Measurements from ENCODE around the gene MYO15B.

Gene MYO15B

GRCh38 chr17:75558666-75559530 is 28.7 kb upstream of the MYO15B start:
- DNase-seq (ENCODE audit: low read depth in 2 of 2) = no peak
- H3K4me3 ChIP-seq (replicated peaks in 1 of 2; ENCODE audit: low read depth in 2 of 2, low read length in 2 of 2) = no peak overlapping the region
- TF ChIP-seq CTCF (IDR thresholded peaks at IDR 0.05; ENCODE audit: low read depth, low read length) = no peak

- DNase-seq (ENCODE audit: low read depth in 2 of 2) = no peak
- H3K4me3 ChIP-seq (replicated peaks in 1 of 2; ENCODE audit: low read depth in 2 of 2, low read length in 2 of 2) = no peak overlapping the region
- no peak for TF ChIP-seq CTCF (IDR thresholded peaks at IDR 0.05; ENCODE audit: low read depth, low read length)
Observed at GRCh38 chr17:75559958-75560533, 27.6 kb upstream of the MYO15B start.

GRCh38 chr17:75561927-75562603 is 25.5 kb upstream of the MYO15B start:
- TF ChIP-seq CTCF (IDR thresholded peaks at IDR 0.05; ENCODE audit: low read depth, low read length) = no peak
- DNase-seq (ENCODE audit: low read depth in 2 of 2) = peak in 1 of 2 donors; percentile 47

GRCh38 chr17:75563063-75563758 is 24.4 kb upstream of the MYO15B start:
- H3K4me3 ChIP-seq (replicated peaks in 1 of 2; ENCODE audit: low read depth in 2 of 2, low read length in 2 of 2) = no peak overlapping the region
- DNase-seq (ENCODE audit: low read depth in 2 of 2) = no peak
- TF ChIP-seq CTCF (IDR thresholded peaks at IDR 0.05; ENCODE audit: low read depth, low read length) = no peak

More at GRCh38 chr17:75561927-75562603, 25.5 kb upstream of the MYO15B start:
- H3K4me3 ChIP-seq (replicated peaks in 1 of 2; ENCODE audit: low read depth in 2 of 2, low read length in 2 of 2) = no peak overlapping the region

GRCh38 chr17:75564195-75564594 is 23.4 kb upstream of the MYO15B start:
- no peak for DNase-seq (ENCODE audit: low read depth in 2 of 2)
- TF ChIP-seq CTCF (IDR thresholded peaks at IDR 0.05; ENCODE audit: low read depth, low read length) = no peak

GRCh38 chr17:75565066-75565465 is 22.5 kb upstream of the MYO15B start:
- peak in 1 of 2 donors; percentile 36 for DNase-seq (ENCODE audit: low read depth in 2 of 2)
- TF ChIP-seq CTCF (IDR thresholded peaks at IDR 0.05; ENCODE audit: low read depth, low read length) = no peak
- H3K4me3 ChIP-seq (replicated peaks in 1 of 2; ENCODE audit: low read depth in 2 of 2, low read length in 2 of 2) = no peak overlapping the region

More at GRCh38 chr17:75564195-75564594, 23.4 kb upstream of the MYO15B start:
- H3K4me3 ChIP-seq (replicated peaks in 1 of 2; ENCODE audit: low read depth in 2 of 2, low read length in 2 of 2) = no peak overlapping the region
